Fibroblast of lung (primary cell): ENCODE data around the gene ZNF579. TPM values are rescaled to one million over a fixed set of nuclear protein-coding genes. Genes with fewer than 3 reads are reported as not detected.

Experiments used
- DNase-seq, 2 donors: peaks; one replicate each; pipeline versions ENCODE4 v3.0.0 to v3.0.0-alpha.2; 2010; ENCODE audit warnings: low read depth in 2 of 2
- H2AFZ ChIP-seq: 2 replicates; pipeline ENCODE4 v1.5.1; 2012; ENCODE audit warnings: low read length, control low read depth, inconsistent platforms
- H3K27ac ChIP-seq: 2 replicates; pipeline ENCODE4 v1.5.1; 2011; ENCODE audit warnings: low read length, control low read depth; ENCODE audit not compliant: insufficient read depth
- H3K27me3 ChIP-seq: 2 replicates; pipeline ENCODE4 v1.5.1; 2011; ENCODE audit warnings: mild to moderate bottlenecking, low read length; ENCODE audit not compliant: control insufficient read depth, insufficient read depth
- H3K36me3 ChIP-seq: 2 replicates; pipeline ENCODE4 v1.5.1; 2011; ENCODE audit warnings: low read length; ENCODE audit not compliant: control insufficient read depth, insufficient read depth
- H3K4me1 ChIP-seq: 2 replicates; pipeline ENCODE4 v1.5.1; 2011; ENCODE audit warnings: low read length; ENCODE audit not compliant: control insufficient read depth, insufficient read depth; ENCODE audit errors: extremely low read depth
- H3K4me2 ChIP-seq: 2 replicates; pipeline ENCODE4 v1.5.1; 2011; ENCODE audit warnings: low read length, control low read depth; ENCODE audit not compliant: insufficient read depth; ENCODE audit errors: extremely low read depth
- H3K4me3 ChIP-seq, 4 experiments: fragments of 200-600 bp in 1 of 4; sonication (generic) in 1 of 4; replicated peaks in 1 of 4; 2 replicates each; pipeline ENCODE4 v1.5.1; 2011 to 2016; ENCODE audit warnings: low read length in 4 of 4, low read depth in 3 of 4, mild to moderate bottlenecking in 3 of 4, control low read depth in 2 of 4, inconsistent platforms in 1 of 4, mixed read lengths in 1 of 4; ENCODE audit not compliant: insufficient read depth in 1 of 4; ENCODE audit errors: control extremely low read depth in 1 of 4
- H3K79me2 ChIP-seq: 2 replicates; pipeline ENCODE4 v1.5.1; 2012; ENCODE audit warnings: mild to moderate bottlenecking, low read length, inconsistent platforms; ENCODE audit not compliant: control insufficient read depth, insufficient read depth
- H3K9ac ChIP-seq: 2 replicates; pipeline ENCODE4 v1.5.1; 2011; ENCODE audit warnings: mild to moderate bottlenecking, low read length, control low read depth; ENCODE audit not compliant: insufficient read depth
- H3K9me3 ChIP-seq: 2 replicates; pipeline ENCODE4 v1.5.1; 2012; ENCODE audit warnings: low read depth, low read length; ENCODE audit not compliant: control insufficient read depth, insufficient read depth
- H4K20me1 ChIP-seq: 2 replicates; pipeline ENCODE4 v1.5.1; 2011; ENCODE audit warnings: low read length; ENCODE audit not compliant: control insufficient read depth, insufficient read depth; ENCODE audit errors: extremely low read depth
- EZH2 ChIP-seq: IDR thresholded peaks from 2 replicates; pipeline ENCODE4 v1.5.1; 2012; ENCODE audit warnings: low read length, control low read depth, mild to moderate bottlenecking; ENCODE audit errors: missing control alignments
- polyA plus RNA-seq, 2 donors: library from polyadenylated mRNA; depleted of rRNA in 1 of 2; stranded (reverse) in 1 of 2; unstranded in 1 of 2; fragments of >200 nt; gene quantifications; 2 replicates each; pipeline ENCODE4 v1.2.1, GENCODE V29; 2011 to 2012; ENCODE audit warnings: missing spikeins in 1 of 2
- total RNA-seq: library from RNA; depleted of rRNA; stranded (reverse); fragments of >200 nt; gene quantifications from 2 replicates; pipeline ENCODE4 v1.2.1, GENCODE V29; 2014
- TF ChIP-seq, protein P1 (sequence below), 2 donors: IDR thresholded peaks in 1 of 2; conservative IDR thresholded peaks in 1 of 2; 1 replicate in 1 of 2; 2 replicates in 1 of 2; pipeline ENCODE4 v1.5.1; 2011 to 2012; ENCODE audit warnings: low read length in 2 of 2, control low read depth in 1 of 2, inconsistent platforms in 1 of 2, low read depth in 1 of 2, mild to moderate bottlenecking in 1 of 2

The ZNF579 gene
- total and polyA plus RNA-seq, 2 donors (not counting 1 experiment from before 2014, with no cell fraction given), result 4.2 to 5.4 TPM

DNA sequence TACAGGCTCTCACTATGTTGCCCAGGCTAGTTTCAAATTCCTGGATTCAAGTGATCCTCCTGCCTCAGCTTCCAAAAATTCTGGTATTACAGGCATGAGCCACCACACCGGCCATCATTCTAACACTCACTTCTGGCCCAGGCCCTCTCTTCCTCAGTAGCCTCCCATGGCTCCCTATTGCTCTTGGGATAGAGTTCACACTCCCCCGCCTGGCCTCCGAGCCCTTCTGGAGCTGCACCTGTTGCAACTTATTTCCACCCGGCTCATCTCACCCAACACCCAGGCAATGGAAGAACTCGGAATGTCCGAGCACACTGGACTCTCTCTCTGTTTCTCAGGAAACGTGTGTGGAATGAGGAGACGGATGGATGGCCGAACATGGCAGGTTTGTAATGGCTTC, 26.3 kb downstream of the ZNF579 start:
- H3K27ac ChIP-seq, result no peak overlapping the region
- H3K9ac ChIP-seq, result no peak overlapping the region
- no peaks in the 10 kb centered on the region for H3K79me2 ChIP-seq
- no peaks in the 10 kb centered on the region for H3K36me3 ChIP-seq
- no peaks in the 10 kb centered on the region for H3K9me3 ChIP-seq
- TF ChIP-seq EZH2, result no peak
- TF ChIP-seq, protein P1, sequence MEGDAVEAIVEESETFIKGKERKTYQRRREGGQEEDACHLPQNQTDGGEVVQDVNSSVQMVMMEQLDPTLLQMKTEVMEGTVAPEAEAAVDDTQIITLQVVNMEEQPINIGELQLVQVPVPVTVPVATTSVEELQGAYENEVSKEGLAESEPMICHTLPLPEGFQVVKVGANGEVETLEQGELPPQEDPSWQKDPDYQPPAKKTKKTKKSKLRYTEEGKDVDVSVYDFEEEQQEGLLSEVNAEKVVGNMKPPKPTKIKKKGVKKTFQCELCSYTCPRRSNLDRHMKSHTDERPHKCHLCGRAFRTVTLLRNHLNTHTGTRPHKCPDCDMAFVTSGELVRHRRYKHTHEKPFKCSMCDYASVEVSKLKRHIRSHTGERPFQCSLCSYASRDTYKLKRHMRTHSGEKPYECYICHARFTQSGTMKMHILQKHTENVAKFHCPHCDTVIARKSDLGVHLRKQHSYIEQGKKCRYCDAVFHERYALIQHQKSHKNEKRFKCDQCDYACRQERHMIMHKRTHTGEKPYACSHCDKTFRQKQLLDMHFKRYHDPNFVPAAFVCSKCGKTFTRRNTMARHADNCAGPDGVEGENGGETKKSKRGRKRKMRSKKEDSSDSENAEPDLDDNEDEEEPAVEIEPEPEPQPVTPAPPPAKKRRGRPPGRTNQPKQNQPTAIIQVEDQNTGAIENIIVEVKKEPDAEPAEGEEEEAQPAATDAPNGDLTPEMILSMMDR (conservative IDR thresholded peaks at IDR 0.05 in 1 of 2, IDR thresholded peaks at IDR 0.05 in 1 of 2; ENCODE audit: low read depth in 1 of 2, low read length in 2 of 2), result no peak
- no peaks in the 10 kb centered on the region for H3K27me3 ChIP-seq
- no peak overlapping the region for H3K4me2 ChIP-seq
- H4K20me1 ChIP-seq, result no peaks in the 10 kb centered on the region
- DNase-seq, result no peak
- no peak overlapping the region for H3K4me3 ChIP-seq
- no peak overlapping the region for H2AFZ ChIP-seq
- H3K4me1 ChIP-seq, result peaks cover 15% of the 10 kb centered on the region

DNA sequence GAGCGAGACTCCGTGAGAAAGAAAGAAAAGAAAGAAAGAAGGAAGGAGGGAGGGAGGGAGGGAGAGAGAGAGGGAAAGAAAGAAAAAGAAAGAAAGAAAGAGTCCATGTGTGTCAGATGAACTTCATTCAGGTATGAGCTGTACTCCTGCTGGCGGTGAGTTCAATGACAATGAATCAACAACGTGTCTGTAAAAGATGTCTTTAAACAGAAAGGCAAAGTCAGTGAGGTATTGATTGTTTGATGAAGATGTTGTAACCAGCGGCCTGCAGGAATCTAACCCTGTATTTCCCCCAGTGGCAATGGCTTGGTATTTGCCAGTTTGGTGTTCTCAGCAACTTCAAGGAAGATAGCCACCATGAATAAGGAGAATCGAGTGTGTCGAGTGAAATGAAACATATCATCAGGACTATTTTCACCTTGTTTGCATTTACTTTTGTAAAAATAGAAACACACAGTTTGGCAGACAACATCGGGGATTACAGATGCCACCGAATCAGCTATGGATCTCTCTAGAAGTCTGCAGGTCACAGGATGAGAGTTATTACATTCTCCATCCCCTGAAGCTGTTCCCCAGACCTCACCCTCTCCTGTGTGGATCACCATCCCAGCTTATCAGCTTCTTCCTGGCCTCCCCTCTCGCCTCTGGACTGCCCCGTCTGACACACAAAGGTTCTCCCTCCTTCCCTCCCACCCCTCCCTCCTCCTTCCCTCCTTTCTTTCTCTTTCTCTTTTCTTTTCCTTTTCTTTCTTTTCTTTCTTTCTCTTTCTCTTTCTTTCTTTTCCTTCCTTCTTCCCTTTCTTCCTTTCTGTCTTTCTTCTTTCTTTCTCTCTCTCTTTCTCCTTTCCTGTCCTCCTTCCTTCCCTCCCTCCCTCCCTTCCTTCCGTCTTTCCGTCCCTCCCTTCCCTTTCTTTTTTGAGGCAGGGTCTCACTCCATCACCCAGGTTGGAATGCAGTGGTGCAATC, 27.1 kb downstream of the ZNF579 start:
- H2AFZ ChIP-seq, result peak overlapping the region; percentile 39
- H3K36me3 ChIP-seq, result no peaks in the 10 kb centered on the region
- H4K20me1 ChIP-seq, result no peaks in the 10 kb centered on the region
- H3K4me3 ChIP-seq, result no peak overlapping the region
- no peak for TF ChIP-seq EZH2
- TF ChIP-seq, protein P1 (conservative IDR thresholded peaks at IDR 0.05 in 1 of 2, IDR thresholded peaks at IDR 0.05 in 1 of 2; ENCODE audit: low read depth in 1 of 2, low read length in 2 of 2), result no peak
- H3K4me2 ChIP-seq, result no peak overlapping the region
- no peaks in the 10 kb centered on the region for H3K27me3 ChIP-seq
- H3K79me2 ChIP-seq, result no peaks in the 10 kb centered on the region
- H3K27ac ChIP-seq, result no peak overlapping the region
- H3K9me3 ChIP-seq, result no peaks in the 10 kb centered on the region
- H3K4me1 ChIP-seq, result peaks cover 18% of the 10 kb centered on the region
- H3K9ac ChIP-seq, result no peak overlapping the region
- peak in 1 of 2 donors; percentile 23 for DNase-seq

DNA sequence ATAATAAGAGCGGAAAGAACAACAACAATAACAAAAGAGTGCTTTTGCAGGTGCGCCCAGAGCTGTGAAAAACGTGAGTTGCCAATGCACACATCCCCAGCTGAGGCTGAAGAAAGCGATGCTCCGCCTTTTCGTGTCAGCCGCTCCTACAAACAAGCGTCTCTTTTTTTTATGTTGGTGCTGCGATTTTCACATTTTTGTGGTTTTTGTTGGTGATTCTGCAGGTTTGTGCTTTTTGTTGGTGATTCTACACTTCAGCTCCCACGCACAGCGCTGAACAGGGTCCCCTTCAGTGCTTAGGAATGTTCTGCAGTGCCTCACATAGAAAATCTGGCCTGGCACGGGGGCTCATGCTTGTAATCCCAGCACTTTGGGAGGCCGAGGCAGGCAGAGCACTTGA, 28.0 kb downstream of the ZNF579 start:
- H3K4me1 ChIP-seq, result peaks cover 20% of the 10 kb centered on the region

More for the DNA sequence above, 28.0 kb downstream of the ZNF579 start:
- Histone ChIP-seq H3K27ac (no peak overlapping the region), H3K9ac (no peak overlapping the region), H3K36me3 (no peaks in the 10 kb centered on the region), H3K27me3 (no peaks in the 10 kb centered on the region), H3K4me3 (no peak overlapping the region), H3K79me2 (no peaks in the 10 kb centered on the region), H2AFZ (no peak overlapping the region), H4K20me1 (no peaks in the 10 kb centered on the region), H3K9me3 (no peaks in the 10 kb centered on the region), H3K4me2 (peak overlapping the region; percentile 51)
- TF ChIP-seq EZH2, result no peak
- TF ChIP-seq, protein P1 (conservative IDR thresholded peaks at IDR 0.05 in 1 of 2, IDR thresholded peaks at IDR 0.05 in 1 of 2; ENCODE audit: low read depth in 1 of 2, low read length in 2 of 2), result no peak
- DNase-seq, result peak; percentile 49 to 96
